ENCODE results near the gene SLC5A3. TPM values are rescaled to one million over a fixed set of nuclear protein-coding genes. Genes with fewer than 3 reads are reported as not detected.

SLC5A3 gene
- total and polyA plus RNA-seq, 2 experiments from 2014 or later: 6.2 to 32.7 TPM

DNA sequence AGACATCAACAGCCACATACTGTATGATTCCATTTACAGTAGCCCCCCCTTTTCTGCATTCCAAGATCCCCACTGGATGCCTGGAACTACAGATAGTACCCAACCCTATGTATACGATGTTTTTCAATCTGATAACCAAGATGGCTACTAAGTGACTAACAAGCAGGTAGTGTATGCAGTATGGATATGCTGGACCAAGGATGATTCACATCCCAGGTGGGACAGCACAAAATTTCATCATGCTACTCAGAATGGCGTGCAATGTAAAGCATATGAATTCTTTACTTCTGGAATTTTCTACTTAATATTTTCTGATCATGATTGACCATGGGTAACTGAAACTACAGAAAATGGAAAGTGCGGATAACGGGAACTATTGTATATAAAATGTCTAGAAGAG is 30.0 kb upstream of the SLC5A3 start:
- Histone ChIP-seq H3K36me3 (ENCODE audit: insufficient read depth) (no peaks in the 10 kb centered on the region), H3F3A (replicated peaks; ENCODE audit: low read depth) (no peaks in the 10 kb centered on the region), H3K4me2 (no peak overlapping the region), H3K79me2 (replicated peaks; ENCODE audit: insufficient read depth) (no peaks in the 10 kb centered on the region), H3K9me2 (ENCODE audit: insufficient read depth) (no peaks in the 10 kb centered on the region), H3K4me3 (no peak overlapping the region), H3K27me3 (ENCODE audit: insufficient read depth) (no peaks in the 10 kb centered on the region), H3K27ac (ENCODE audit: low read depth) (no peak overlapping the region), H3K4me1 (ENCODE audit: insufficient read depth) (no peaks in the 10 kb centered on the region), H4K20me1 (replicated peaks; ENCODE audit: insufficient read depth) (no peaks in the 10 kb centered on the region), H2AFZ (no peak overlapping the region)
- Mint-ChIP-seq H3K27me3 (ENCODE audit: insufficient read depth, low read depth, poor library complexity) (no peaks in the 10 kb centered on the region), H3K4me1 (no peaks in the 10 kb centered on the region; the same call in 2 of the 3 replicates), H3K36me3 (ENCODE audit: low read depth) (no peaks in the 10 kb centered on the region), H3K27ac (no peak overlapping the region), H3K4me3 (no peak overlapping the region), H3K9me3 (no peaks in the 10 kb centered on the region)
- DNase-seq (ENCODE audit: low spot score) (no peak), ATAC-seq (no peak)
- TF ChIP-seq, protein P1, sequence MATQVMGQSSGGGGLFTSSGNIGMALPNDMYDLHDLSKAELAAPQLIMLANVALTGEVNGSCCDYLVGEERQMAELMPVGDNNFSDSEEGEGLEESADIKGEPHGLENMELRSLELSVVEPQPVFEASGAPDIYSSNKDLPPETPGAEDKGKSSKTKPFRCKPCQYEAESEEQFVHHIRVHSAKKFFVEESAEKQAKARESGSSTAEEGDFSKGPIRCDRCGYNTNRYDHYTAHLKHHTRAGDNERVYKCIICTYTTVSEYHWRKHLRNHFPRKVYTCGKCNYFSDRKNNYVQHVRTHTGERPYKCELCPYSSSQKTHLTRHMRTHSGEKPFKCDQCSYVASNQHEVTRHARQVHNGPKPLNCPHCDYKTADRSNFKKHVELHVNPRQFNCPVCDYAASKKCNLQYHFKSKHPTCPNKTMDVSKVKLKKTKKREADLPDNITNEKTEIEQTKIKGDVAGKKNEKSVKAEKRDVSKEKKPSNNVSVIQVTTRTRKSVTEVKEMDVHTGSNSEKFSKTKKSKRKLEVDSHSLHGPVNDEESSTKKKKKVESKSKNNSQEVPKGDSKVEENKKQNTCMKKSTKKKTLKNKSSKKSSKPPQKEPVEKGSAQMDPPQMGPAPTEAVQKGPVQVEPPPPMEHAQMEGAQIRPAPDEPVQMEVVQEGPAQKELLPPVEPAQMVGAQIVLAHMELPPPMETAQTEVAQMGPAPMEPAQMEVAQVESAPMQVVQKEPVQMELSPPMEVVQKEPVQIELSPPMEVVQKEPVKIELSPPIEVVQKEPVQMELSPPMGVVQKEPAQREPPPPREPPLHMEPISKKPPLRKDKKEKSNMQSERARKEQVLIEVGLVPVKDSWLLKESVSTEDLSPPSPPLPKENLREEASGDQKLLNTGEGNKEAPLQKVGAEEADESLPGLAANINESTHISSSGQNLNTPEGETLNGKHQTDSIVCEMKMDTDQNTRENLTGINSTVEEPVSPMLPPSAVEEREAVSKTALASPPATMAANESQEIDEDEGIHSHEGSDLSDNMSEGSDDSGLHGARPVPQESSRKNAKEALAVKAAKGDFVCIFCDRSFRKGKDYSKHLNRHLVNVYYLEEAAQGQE (IDR thresholded peaks at IDR 0.05; ENCODE audit: unreplicated experiment): no peak
- TF ChIP-seq EZH2phosphoT487 (IDR thresholded peaks at IDR 0.05; ENCODE audit: unreplicated experiment): no peak

DNA sequence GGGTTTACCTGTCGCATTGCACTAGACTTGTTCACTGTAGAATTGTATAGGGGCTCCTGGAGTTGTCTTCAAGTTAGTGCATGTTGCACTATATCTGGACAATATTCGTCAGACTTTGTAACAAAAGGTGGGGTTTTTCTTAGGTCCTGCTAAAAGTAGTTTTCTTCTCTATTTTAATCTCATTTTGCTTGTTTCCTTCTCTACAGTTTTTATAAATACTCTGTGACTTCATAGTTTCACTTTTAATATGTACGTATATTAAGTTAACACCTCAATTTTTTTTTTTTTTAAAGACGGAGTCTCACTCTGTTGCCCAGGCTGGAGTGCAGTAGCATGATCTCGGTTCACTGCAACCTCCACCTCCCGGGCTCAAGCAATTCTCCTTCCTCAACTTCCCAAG is 26.5 kb upstream of the SLC5A3 start:
- no peak for ATAC-seq
- no peaks in the 10 kb centered on the region for H3K79me2 ChIP-seq (replicated peaks; ENCODE audit: insufficient read depth)
- no peak overlapping the region for H3K4me3 Mint-ChIP-seq
- H3K4me2 ChIP-seq: no peak overlapping the region
- no peak for DNase-seq (ENCODE audit: low spot score)
- H3K27me3 Mint-ChIP-seq (ENCODE audit: insufficient read depth, low read depth, poor library complexity): no peaks in the 10 kb centered on the region
- H3K27ac Mint-ChIP-seq: no peak overlapping the region
- no peaks in the 10 kb centered on the region for H3K36me3 Mint-ChIP-seq (ENCODE audit: low read depth)
- H2AFZ ChIP-seq: no peak overlapping the region
- no peak overlapping the region for H3K27ac ChIP-seq (ENCODE audit: low read depth)
- no peaks in the 10 kb centered on the region for H3K4me1 ChIP-seq (ENCODE audit: insufficient read depth)
- H3K27me3 ChIP-seq (ENCODE audit: insufficient read depth): no peaks in the 10 kb centered on the region
- no peaks in the 10 kb centered on the region for H3K4me1 Mint-ChIP-seq
- H3F3A ChIP-seq (replicated peaks; ENCODE audit: low read depth): no peaks in the 10 kb centered on the region
- no peaks in the 10 kb centered on the region; the same call in 2 of the 3 replicates for H3K9me3 Mint-ChIP-seq
- no peaks in the 10 kb centered on the region for H4K20me1 ChIP-seq (replicated peaks; ENCODE audit: insufficient read depth)
- no peaks in the 10 kb centered on the region for H3K9me2 ChIP-seq (ENCODE audit: insufficient read depth)
- no peak overlapping the region for H3K4me3 ChIP-seq
- H3K36me3 ChIP-seq (ENCODE audit: insufficient read depth): no peaks in the 10 kb centered on the region
- TF ChIP-seq, protein P1 (IDR thresholded peaks at IDR 0.05; ENCODE audit: unreplicated experiment): no peak
- TF ChIP-seq JUNB (IDR thresholded peaks at IDR 0.05; ENCODE audit: unreplicated experiment) (no peak), EZH2phosphoT487 (IDR thresholded peaks at IDR 0.05; ENCODE audit: unreplicated experiment) (no peak), STAT1 (IDR thresholded peaks at IDR 0.05; ENCODE audit: unreplicated experiment) (no peak), EZH2 (IDR thresholded peaks at IDR 0.05; ENCODE audit: low read depth, unreplicated experiment) (no peak)
- TF ChIP-seq, protein P2, sequence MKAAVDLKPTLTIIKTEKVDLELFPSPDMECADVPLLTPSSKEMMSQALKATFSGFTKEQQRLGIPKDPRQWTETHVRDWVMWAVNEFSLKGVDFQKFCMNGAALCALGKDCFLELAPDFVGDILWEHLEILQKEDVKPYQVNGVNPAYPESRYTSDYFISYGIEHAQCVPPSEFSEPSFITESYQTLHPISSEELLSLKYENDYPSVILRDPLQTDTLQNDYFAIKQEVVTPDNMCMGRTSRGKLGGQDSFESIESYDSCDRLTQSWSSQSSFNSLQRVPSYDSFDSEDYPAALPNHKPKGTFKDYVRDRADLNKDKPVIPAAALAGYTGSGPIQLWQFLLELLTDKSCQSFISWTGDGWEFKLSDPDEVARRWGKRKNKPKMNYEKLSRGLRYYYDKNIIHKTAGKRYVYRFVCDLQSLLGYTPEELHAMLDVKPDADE (IDR thresholded peaks at IDR 0.05): no peak
- TF ChIP-seq, protein P3, sequence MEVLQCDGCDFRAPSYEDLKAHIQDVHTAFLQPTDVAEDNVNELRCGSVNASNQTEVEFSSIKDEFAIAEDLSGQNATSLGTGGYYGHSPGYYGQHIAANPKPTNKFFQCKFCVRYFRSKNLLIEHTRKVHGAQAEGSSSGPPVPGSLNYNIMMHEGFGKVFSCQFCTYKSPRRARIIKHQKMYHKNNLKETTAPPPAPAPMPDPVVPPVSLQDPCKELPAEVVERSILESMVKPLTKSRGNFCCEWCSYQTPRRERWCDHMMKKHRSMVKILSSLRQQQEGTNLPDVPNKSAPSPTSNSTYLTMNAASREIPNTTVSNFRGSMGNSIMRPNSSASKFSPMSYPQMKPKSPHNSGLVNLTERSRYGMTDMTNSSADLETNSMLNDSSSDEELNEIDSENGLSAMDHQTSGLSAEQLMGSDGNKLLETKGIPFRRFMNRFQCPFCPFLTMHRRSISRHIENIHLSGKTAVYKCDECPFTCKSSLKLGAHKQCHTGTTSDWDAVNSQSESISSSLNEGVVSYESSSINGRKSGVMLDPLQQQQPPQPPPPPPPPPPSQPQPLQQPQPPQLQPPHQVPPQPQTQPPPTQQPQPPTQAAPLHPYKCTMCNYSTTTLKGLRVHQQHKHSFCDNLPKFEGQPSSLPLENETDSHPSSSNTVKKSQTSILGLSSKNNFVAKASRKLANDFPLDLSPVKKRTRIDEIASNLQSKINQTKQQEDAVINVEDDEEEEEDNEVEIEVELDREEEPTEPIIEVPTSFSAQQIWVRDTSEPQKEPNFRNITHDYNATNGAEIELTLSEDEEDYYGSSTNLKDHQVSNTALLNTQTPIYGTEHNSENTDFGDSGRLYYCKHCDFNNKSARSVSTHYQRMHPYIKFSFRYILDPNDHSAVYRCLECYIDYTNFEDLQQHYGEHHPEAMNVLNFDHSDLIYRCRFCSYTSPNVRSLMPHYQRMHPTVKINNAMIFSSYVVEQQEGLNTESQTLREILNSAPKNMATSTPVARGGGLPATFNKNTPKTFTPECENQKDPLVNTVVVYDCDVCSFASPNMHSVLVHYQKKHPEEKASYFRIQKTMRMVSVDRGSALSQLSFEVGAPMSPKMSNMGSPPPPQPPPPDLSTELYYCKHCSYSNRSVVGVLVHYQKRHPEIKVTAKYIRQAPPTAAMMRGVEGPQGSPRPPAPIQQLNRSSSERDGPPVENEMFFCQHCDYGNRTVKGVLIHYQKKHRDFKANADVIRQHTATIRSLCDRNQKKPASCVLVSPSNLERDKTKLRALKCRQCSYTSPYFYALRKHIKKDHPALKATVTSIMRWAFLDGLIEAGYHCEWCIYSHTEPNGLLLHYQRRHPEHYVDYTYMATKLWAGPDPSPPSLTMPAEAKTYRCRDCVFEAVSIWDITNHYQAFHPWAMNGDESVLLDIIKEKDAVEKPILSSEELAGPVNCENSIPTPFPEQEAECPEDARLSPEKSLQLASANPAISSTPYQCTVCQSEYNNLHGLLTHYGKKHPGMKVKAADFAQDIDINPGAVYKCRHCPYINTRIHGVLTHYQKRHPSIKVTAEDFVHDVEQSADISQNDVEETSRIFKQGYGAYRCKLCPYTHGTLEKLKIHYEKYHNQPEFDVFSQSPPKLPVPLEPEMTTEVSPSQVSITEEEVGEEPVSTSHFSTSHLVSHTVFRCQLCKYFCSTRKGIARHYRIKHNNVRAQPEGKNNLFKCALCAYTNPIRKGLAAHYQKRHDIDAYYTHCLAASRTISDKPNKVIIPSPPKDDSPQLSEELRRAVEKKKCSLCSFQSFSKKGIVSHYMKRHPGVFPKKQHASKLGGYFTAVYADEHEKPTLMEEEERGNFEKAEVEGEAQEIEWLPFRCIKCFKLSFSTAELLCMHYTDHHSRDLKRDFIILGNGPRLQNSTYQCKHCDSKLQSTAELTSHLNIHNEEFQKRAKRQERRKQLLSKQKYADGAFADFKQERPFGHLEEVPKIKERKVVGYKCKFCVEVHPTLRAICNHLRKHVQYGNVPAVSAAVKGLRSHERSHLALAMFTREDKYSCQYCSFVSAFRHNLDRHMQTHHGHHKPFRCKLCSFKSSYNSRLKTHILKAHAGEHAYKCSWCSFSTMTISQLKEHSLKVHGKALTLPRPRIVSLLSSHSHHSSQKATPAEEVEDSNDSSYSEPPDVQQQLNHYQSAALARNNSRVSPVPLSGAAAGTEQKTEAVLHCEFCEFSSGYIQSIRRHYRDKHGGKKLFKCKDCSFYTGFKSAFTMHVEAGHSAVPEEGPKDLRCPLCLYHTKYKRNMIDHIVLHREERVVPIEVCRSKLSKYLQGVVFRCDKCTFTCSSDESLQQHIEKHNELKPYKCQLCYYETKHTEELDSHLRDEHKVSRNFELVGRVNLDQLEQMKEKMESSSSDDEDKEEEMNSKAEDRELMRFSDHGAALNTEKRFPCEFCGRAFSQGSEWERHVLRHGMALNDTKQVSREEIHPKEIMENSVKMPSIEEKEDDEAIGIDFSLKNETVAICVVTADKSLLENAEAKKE (CRISPR knock-in tag; IDR thresholded peaks at IDR 0.05): no peak

Measured in GM23338 (cell line).